Lower lobe of right lung (tissue), 2 donors: ENCODE data around the gene POU2F1. TPM values are rescaled to one million over a fixed set of nuclear protein-coding genes. Genes with fewer than 3 reads are reported as not detected.

Experiments
- ATAC-seq, 2 donors: fragments of 200-7000 bp; cut with Tn5 transposase; one replicate each; pipeline ENCODE4 v1.9.1; 2020 to 2022; ENCODE audit warnings: mild to moderate bottlenecking in 2 of 2, moderate library complexity in 2 of 2
- DNase-seq: peaks from one replicate; pipeline ENCODE4 v3.0.0-alpha.2; 2020
- H3K27ac ChIP-seq: fragments of 200-600 bp; one replicate; pipeline ENCODE4 v1.8.0; 2022
- H3K27me3 ChIP-seq: fragments of 200-600 bp; one replicate; pipeline ENCODE4 v1.8.0; 2022; ENCODE audit warnings: low read depth
- H3K36me3 ChIP-seq: fragments of 200-600 bp; one replicate; pipeline ENCODE4 v1.8.0; 2022; ENCODE audit warnings: mild to moderate bottlenecking
- H3K4me1 ChIP-seq: fragments of 200-600 bp; one replicate; pipeline ENCODE4 v1.8.0; 2022
- H3K4me3 ChIP-seq: fragments of 200-600 bp; one replicate; pipeline ENCODE4 v1.8.0; 2022; ENCODE audit warnings: mild to moderate bottlenecking
- H3K9me3 ChIP-seq: fragments of 200-600 bp; one replicate; pipeline ENCODE4 v1.8.0; 2022
- CTCF ChIP-seq: fragments of 200-600 bp; IDR thresholded peaks from one replicate; pipeline ENCODE4 v1.8.0; 2022; ENCODE audit warnings: antibody characterized with exemption, mild to moderate bottlenecking
- intact Hi-C: fragments of 100-400 bp; cut with DNase I; formaldehyde crosslinking; loops from one replicate; pipeline ENCODE4 v1.11.0; 2022
- total RNA-seq: library from RNA; stranded (reverse); fragmentation: NEBNext Ultra II Directional; extraction: Animal tissue kit (Norgen Biotek cat#: 25700); gene quantifications from one replicate; pipeline ENCODE4 v1.2.1, GENCODE V29; 2021
- donor health status: DM: no; HTN: yes; CAD: no; lungs with severe emphysema.

The POU2F1 gene
- total RNA-seq, 1 donor from 2014 or later, result 20.1 TPM

DNA sequence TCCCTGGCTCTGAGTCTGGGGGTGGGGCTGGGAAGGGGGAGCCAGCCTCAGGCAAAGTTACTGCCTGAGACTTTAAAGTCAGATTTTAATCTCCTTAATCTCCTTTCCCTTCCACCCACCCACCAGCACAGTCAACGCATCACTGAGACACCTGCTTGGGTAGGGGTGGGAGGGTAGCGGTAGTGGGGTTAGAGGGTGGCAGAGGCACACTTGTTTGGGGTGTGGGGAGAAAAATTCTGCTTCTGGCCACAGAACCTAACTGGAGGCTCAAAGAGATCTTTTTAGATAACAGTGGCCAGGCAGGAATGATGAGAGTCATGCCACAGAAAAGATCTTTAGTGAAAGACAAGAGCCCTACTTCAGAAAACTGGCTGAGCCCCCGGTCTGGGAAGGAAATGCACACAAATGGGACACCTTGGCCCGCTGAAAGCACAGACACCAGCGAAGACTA is 253.5 kb downstream of the POU2F1 start:
- H3K4me1 ChIP-seq, result no peaks in the 10 kb centered on the region
- H3K4me3 ChIP-seq, result no peak overlapping the region
- H3K36me3 ChIP-seq, result no peaks in the 10 kb centered on the region
- no peaks in the 10 kb centered on the region for H3K27me3 ChIP-seq
- no peak overlapping the region for H3K27ac ChIP-seq
- no peaks in the 10 kb centered on the region for H3K9me3 ChIP-seq
- TF ChIP-seq CTCF, result no peak
- DNase-seq (no peak), ATAC-seq (no peak)
- intact Hi-C loops, result no loop called here

DNA sequence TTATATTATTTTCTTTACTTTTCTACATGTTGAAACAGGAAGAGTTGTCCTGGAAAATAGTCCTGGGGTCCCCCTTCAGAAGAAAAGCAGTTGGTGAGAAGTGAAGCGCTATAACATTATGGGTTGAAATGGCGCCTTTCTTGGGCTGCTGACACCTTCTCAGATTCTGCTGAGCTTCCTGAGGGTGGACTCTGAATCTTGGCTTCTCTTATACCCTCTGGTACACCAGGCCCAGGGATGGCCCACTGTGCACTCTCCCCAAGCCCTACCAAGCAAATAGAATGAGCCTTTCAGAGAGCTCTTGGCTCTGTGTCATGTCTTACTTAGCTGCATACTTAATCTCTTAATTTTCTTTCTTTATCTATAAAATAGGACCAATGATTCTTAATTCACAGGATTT is 255.4 kb downstream of the POU2F1 start:
- DNase-seq (no peak), ATAC-seq (no peak)
- no peak for TF ChIP-seq CTCF
- Histone ChIP-seq H3K9me3 (no peaks in the 10 kb centered on the region), H3K36me3 (no peaks in the 10 kb centered on the region), H3K4me3 (no peak overlapping the region), H3K27ac (no peak overlapping the region), H3K27me3 (no peaks in the 10 kb centered on the region), H3K4me1 (no peaks in the 10 kb centered on the region)
- intact Hi-C loops, result no loop called here

Other genes starting within 250 kb of the POU2F1 start
- 1.6 TPM for gene ILDR2, start 245.3 kb upstream of the POU2F1 start, total RNA-seq
- not detected for gene MAEL, start 231.6 kb upstream of the POU2F1 start, total RNA-seq
- gene GPA33, start 130.5 kb upstream of the POU2F1 start, total RNA-seq, result 3.6 TPM
- 0.09 TPM for gene STYXL2, start 126.8 kb upstream of the POU2F1 start, total RNA-seq